H1 (cell line): ENCODE measurements around the gene MRM2. TPM values are rescaled to one million over a fixed set of nuclear protein-coding genes. Genes with fewer than 3 reads are reported as not detected.

Source experiments
- CTCF ChIA-PET: fragments of 300-600 bp; sonication (Branson Sonifier 250); formaldehyde crosslinking; loops from one replicate; lab custom pipeline; 2021; ENCODE audit not compliant: partially characterized antibody; lab: Charles Lee
- POLR2A ChIA-PET: fragments of 300-600 bp; sonication (Branson Sonifier 250); formaldehyde crosslinking; loops from one replicate; lab custom pipeline; 2021; ENCODE audit warnings: inconsistent platforms; ENCODE audit not compliant: partially characterized antibody; lab: Charles Lee
- DNase-seq, 2 experiments: peaks; one replicate each; pipeline versions ENCODE4 v3.0.0 to v3.0.0-alpha.2; 2010 to 2022; ENCODE audit warnings: low spot score in 2 of 2, low read depth in 1 of 2, mixed read lengths in 1 of 2
- FAIRE-seq: peaks from 2 replicates; lab custom pipeline; 2011; peaks lifted over from hg19 to GRCh38; lab: Jason Lieb, UNC
- H2AFZ ChIP-seq: 2 replicates; pipeline ENCODE4 v1.8.1; 2012; ENCODE audit warnings: low read length, inconsistent platforms
- H2AK5ac ChIP-seq: 2 replicates; pipeline ENCODE4 v1.6.1; 2013; ENCODE audit warnings: low read depth, low read length
- H2BK120ac ChIP-seq: replicated peaks from 2 replicates; pipeline ENCODE3; 2013; ENCODE audit warnings: low read depth, low read length, inconsistent platforms
- H2BK12ac ChIP-seq: 2 replicates; pipeline ENCODE4 v1.6.1; 2013; ENCODE audit warnings: low read depth, low read length
- H2BK15ac ChIP-seq: 2 replicates; pipeline ENCODE4 v1.6.1; 2013; ENCODE audit warnings: low read length
- H2BK20ac ChIP-seq: 2 replicates; pipeline ENCODE4 v1.6.1; 2013; ENCODE audit warnings: low read length
- H2BK5ac ChIP-seq: 2 replicates; pipeline ENCODE4 v1.6.1; 2013; ENCODE audit warnings: low read depth, low read length
- H3K14ac ChIP-seq: 2 replicates; pipeline ENCODE4 v1.6.1; 2013; ENCODE audit warnings: inconsistent platforms; ENCODE audit not compliant: insufficient read length
- H3K18ac ChIP-seq: 2 replicates; pipeline ENCODE4 v1.6.1; 2013; ENCODE audit warnings: low read length; ENCODE audit errors: extremely low read depth
- H3K23ac ChIP-seq: 2 replicates; pipeline ENCODE4 v1.6.1; 2013; ENCODE audit warnings: inconsistent platforms; ENCODE audit not compliant: insufficient read length
- H3K23me2 ChIP-seq: 2 replicates; pipeline ENCODE4 v1.6.1; 2013; ENCODE audit warnings: low read depth, low read length
- H3K27ac ChIP-seq: 2 replicates; pipeline ENCODE4 v1.6.1; 2011; ENCODE audit warnings: low read depth, low read length, inconsistent platforms
- H3K27me3 ChIP-seq, 4 experiments: replicated peaks in 1 of 4; 1 replicate in 1 of 4; 2 replicates in 3 of 4; pipeline versions ENCODE4 v1.6.1 to v1.8.1; 2011 to 2013; ENCODE audit warnings: low read length in 3 of 4, mild to moderate bottlenecking in 3 of 4, inconsistent platforms in 2 of 4, mixed read lengths in 2 of 4, moderate library complexity in 1 of 4; ENCODE audit not compliant: control insufficient read depth in 3 of 4, insufficient read depth in 3 of 4; ENCODE audit errors: extremely low read depth in 1 of 4
- H3K36me3 ChIP-seq, 4 experiments: 2 replicates each; pipeline versions ENCODE4 v1.6.1 to v1.8.1; 2011 to 2013; ENCODE audit warnings: mild to moderate bottlenecking in 4 of 4, low read length in 3 of 4, moderate library complexity in 2 of 4, control low read depth in 1 of 4, inconsistent platforms in 1 of 4; ENCODE audit not compliant: insufficient read depth in 4 of 4, control insufficient read depth in 2 of 4
- H3K4ac ChIP-seq: replicated peaks from 2 replicates; pipeline ENCODE3; 2013; ENCODE audit warnings: low read length, low read depth, mixed read lengths, inconsistent platforms; ENCODE audit not compliant: insufficient read length
- H3K4me1 ChIP-seq, 4 experiments: replicated peaks in 1 of 4; 1 replicate in 1 of 4; 2 replicates in 3 of 4; pipeline versions ENCODE4 v1.6.1 to v1.8.1; 2011 to 2013; ENCODE audit warnings: low read length in 3 of 4, inconsistent platforms in 2 of 4, mixed read lengths in 1 of 4; ENCODE audit not compliant: insufficient read depth in 4 of 4, control insufficient read depth in 3 of 4
- H3K4me2 ChIP-seq, 2 experiments: 2 replicates each; pipeline versions ENCODE4 v1.6.1 to v1.8.1; 2011 to 2013; ENCODE audit warnings: low read depth in 2 of 2, low read length in 2 of 2, control low read depth in 1 of 2, inconsistent platforms in 1 of 2, mild to moderate bottlenecking in 1 of 2; ENCODE audit not compliant: insufficient read depth in 1 of 2
- H3K4me3 ChIP-seq, 4 experiments: fragments of 200-600, 300-600 bp in 1 of 4; sonication (generic), shearing (Covaris generic), sonication (Bioruptor Twin) in 1 of 4; 2 replicates each; pipeline versions ENCODE4 v1.5.1 to v1.8.1; 2011 to 2016; ENCODE audit warnings: low read length in 4 of 4, low read depth in 3 of 4, control low read depth in 2 of 4, inconsistent platforms in 2 of 4, mild to moderate bottlenecking in 2 of 4, mixed read lengths in 1 of 4, moderate library complexity in 1 of 4; ENCODE audit not compliant: insufficient read depth in 2 of 4; ENCODE audit errors: extremely low read depth in 1 of 4
- H3K56ac ChIP-seq: replicated peaks from 2 replicates; pipeline ENCODE3; 2013; ENCODE audit warnings: low read depth, mild to moderate bottlenecking, mixed read lengths, low read length, inconsistent platforms; ENCODE audit not compliant: insufficient read length
- H3K79me1 ChIP-seq: 2 replicates; pipeline ENCODE4 v1.6.1; 2013; ENCODE audit warnings: low read depth, low read length, control low read depth
- H3K79me2 ChIP-seq, 2 experiments: 2 replicates each; pipeline versions ENCODE4 v1.6.1 to v1.8.1; 2012 to 2013; ENCODE audit warnings: low read length in 2 of 2, mild to moderate bottlenecking in 2 of 2, inconsistent platforms in 1 of 2; ENCODE audit not compliant: insufficient read depth in 2 of 2, control insufficient read depth in 1 of 2
- H3K9ac ChIP-seq, 4 experiments: replicated peaks in 1 of 4; 1 replicate in 1 of 4; 2 replicates in 3 of 4; pipeline versions ENCODE4 v1.6.1 to v1.8.1; 2011 to 2013; ENCODE audit warnings: low read depth in 3 of 4, low read length in 3 of 4, control low read depth in 2 of 4, mild to moderate bottlenecking in 2 of 4, moderate library complexity in 2 of 4, inconsistent platforms in 1 of 4; ENCODE audit errors: extremely low read depth in 1 of 4
- H3K9me3 ChIP-seq, 2 experiments: 2 replicates each; pipeline versions ENCODE4 v1.6.1 to v1.8.1; 2012 to 2013; ENCODE audit warnings: mild to moderate bottlenecking in 2 of 2, moderate library complexity in 2 of 2, control low read depth in 1 of 2, inconsistent platforms in 1 of 2, low read depth in 1 of 2, low read length in 1 of 2, mixed read lengths in 1 of 2; ENCODE audit not compliant: insufficient read depth in 2 of 2
- H4K20me1 ChIP-seq, 2 experiments: replicated peaks in 1 of 2; 2 replicates each; pipeline versions ENCODE3 to v1.8.1; 2011 to 2013; ENCODE audit warnings: inconsistent platforms in 2 of 2, low read length in 2 of 2, mild to moderate bottlenecking in 1 of 2; ENCODE audit not compliant: insufficient read depth in 2 of 2, control insufficient read depth in 1 of 2
- H4K5ac ChIP-seq: 2 replicates; pipeline ENCODE4 v1.6.1; 2013; ENCODE audit warnings: low read length, low read depth, mixed read lengths, inconsistent platforms; ENCODE audit not compliant: insufficient read length
- H4K8ac ChIP-seq: 2 replicates; pipeline ENCODE4 v1.8.0; 2013; ENCODE audit warnings: mild to moderate bottlenecking, moderate library complexity, low read length, inconsistent platforms; ENCODE audit not compliant: insufficient read depth; ENCODE audit errors: extremely low read depth
- H4K91ac ChIP-seq: replicated peaks from 2 replicates; pipeline ENCODE3; 2013; ENCODE audit warnings: low read length, mixed read lengths, inconsistent platforms; ENCODE audit not compliant: insufficient read length
- CTBP2 ChIP-seq: IDR thresholded peaks from 2 replicates; pipeline ENCODE4 v1.7.0; 2011; ENCODE audit warnings: borderline replicate concordance, mild to moderate bottlenecking, moderate library complexity, mixed read lengths, low read length; ENCODE audit not compliant: insufficient read depth, insufficient read length
- POU5F1 ChIP-seq: IDR thresholded peaks from 2 replicates; pipeline ENCODE4 v1.6.1; 2011; ENCODE audit warnings: low read depth, mild to moderate bottlenecking, low read length, moderate library complexity
- RFX5 ChIP-seq: IDR thresholded peaks from 2 replicates; pipeline ENCODE4 v1.6.1; 2011; ENCODE audit warnings: low read depth, low read length, improper control_type of control experiment, borderline replicate concordance
- WGBS, 2 experiments: shearing (Covaris generic) in 1 of 2; methylation state at CpG; one replicate each; pipeline versions ENCODE4 v1.1.6 to v1.1.7; 2013 to 2015; ENCODE audit warnings: low lambda C conversion rate in 2 of 2, mixed read lengths in 2 of 2, inconsistent platforms in 1 of 2, low coverage in 1 of 2, missing lambda C conversion rate in 1 of 2; ENCODE audit not compliant: insufficient replicate concordance in 2 of 2, insufficient coverage in 1 of 2, insufficient read length in 1 of 2; ENCODE audit errors: extremely low coverage in 1 of 2, missing lambda C conversion rate in 1 of 2; 5-methylcytosine and 5-hydroxymethylcytosine counted together
- polyA plus RNA-seq, 7 experiments: library from polyadenylated mRNA; depleted of rRNA in 3 of 7; stranded (reverse) in 5 of 7; unstranded in 2 of 7; fragments of >200 nt in 5 of 7; fragments of 200-250 nt in 2 of 7; gene quantifications; 1 replicate in 5 of 7; 2 replicates in 1 of 7; 4 replicates in 1 of 7; pipeline versions ENCODE4 v1.2.1 to v1.2.3, GENCODE V29; 2011 to 2013; ENCODE audit warnings: missing spikeins in 2 of 7, mixed read lengths in 2 of 7
- total RNA-seq: library from RNA; stranded (reverse); fragmentation: NEBNext Ultra II Directional; extraction: Animal tissue kit (Norgen Biotek cat#: 25700); gene quantifications from 2 replicates; pipeline ENCODE4 v1.2.1, GENCODE V29; 2021

MRM2 gene
- total and polyA plus RNA-seq, 2 of the 8 experiments (the other 6 are each of a cell fraction or from before 2014, with no cell fraction given) = 17.2 to 38.6 TPM

DNA sequence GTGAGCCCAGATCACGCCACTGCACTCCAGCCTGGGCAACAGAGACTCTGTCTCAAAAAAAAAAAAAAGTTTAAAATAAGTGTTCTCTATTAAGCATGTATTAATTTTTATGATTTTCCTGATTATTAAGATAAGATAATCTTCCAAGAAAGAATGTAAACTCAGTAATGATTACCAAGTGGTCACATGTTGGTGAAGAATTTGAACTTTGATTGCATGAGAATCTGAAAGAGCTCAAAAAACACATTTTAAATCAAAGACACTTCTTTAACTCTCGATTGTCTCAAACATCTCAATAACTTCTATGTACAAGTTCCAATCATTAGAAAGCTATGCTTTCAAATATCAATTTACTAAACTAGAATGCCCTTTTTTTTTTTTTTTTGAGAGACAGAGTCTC is 38.4 kb upstream of the MRM2 start:
- H4K20me1 ChIP-seq = peaks cover 0 to 7% of the 10 kb centered on the region in 2 experiments
- no peaks in the 10 kb centered on the region; the same call in 1 of the 2 replicates for H3K79me1 ChIP-seq
- no peak overlapping the region for H3K18ac ChIP-seq
- H3K9me3 ChIP-seq = no peaks in the 10 kb centered on the region
- FAIRE-seq = no peak
- no peak for DNase-seq
- H3K56ac ChIP-seq = no peak overlapping the region
- no peak overlapping the region for H2BK5ac ChIP-seq
- no peak overlapping the region for H2AK5ac ChIP-seq
- no peak overlapping the region for H2BK12ac ChIP-seq
- peaks cover 0 to 15% of the 10 kb centered on the region in 2 experiments; a peak in 1 of 4 replicates for H3K79me2 ChIP-seq
- no peak overlapping the region for H2BK15ac ChIP-seq
- H3K4me2 ChIP-seq = no peak overlapping the region
- no peak overlapping the region for H3K4me3 ChIP-seq
- no peak overlapping the region for H4K5ac ChIP-seq
- no peaks in the 10 kb centered on the region for H3K27me3 ChIP-seq
- no peak overlapping the region for H2AFZ ChIP-seq
- ChIA-PET POLR2A (interaction anchor here (0.6 to 1.8 kb wide), 5 partner anchors 21 to 785 kb away, joined by 3 to 8 read pairs (median 3); no protein-coding TSS in a partner anchor), CTCF (interaction anchor here (0.6 kb wide), 1 partner anchor 515 kb away, joined by 4 read pairs; no protein-coding TSS in a partner anchor)
- no peak overlapping the region for H3K27ac ChIP-seq
- no peak overlapping the region for H3K23ac ChIP-seq
- no peak overlapping the region for H3K9ac ChIP-seq
- no peak overlapping the region for H2BK20ac ChIP-seq
- peaks cover 0 to 10% (median 2%) of the 10 kb centered on the region in 4 experiments; a peak in 4 of 7 replicates for H3K4me1 ChIP-seq
- 96% methylated on average over 2 of the region's 2 CpGs; no CpG with 5 or more reads in 1 of the 2 experiments for WGBS, 2 experiments
- H2BK120ac ChIP-seq = no peak overlapping the region
- 0 out of 8 replicates have a peak, but pooled peaks cover 0 to 2% (median 0%) of the 10 kb centered on the region in 4 experiments for H3K36me3 ChIP-seq
- H3K23me2 ChIP-seq = no peaks in the 10 kb centered on the region
- H4K8ac ChIP-seq = no peak overlapping the region
- H3K14ac ChIP-seq = no peak overlapping the region
- no peak overlapping the region for H3K4ac ChIP-seq
- H4K91ac ChIP-seq = no peak overlapping the region
- TF ChIP-seq RFX5 (no peak), POU5F1 (no peak), CTBP2 (no peak)
